Neuronal stem cell (in vitro differentiated cells): ENCODE measurements around the gene PHLDB3.
A peak's percentile ranks its signal among the peaks of the same experiment; 100 is the strongest.

ENCODE experiments used
- DNase-seq: peaks from one replicate; pipeline ENCODE4 v3.0.0-alpha.2; 2013; ENCODE audit warnings: low spot score
- H2AFZ ChIP-seq: one replicate; pipeline ENCODE4 v1.6.1; 2013; ENCODE audit warnings: mild to moderate bottlenecking, low read length, inconsistent platforms
- H2AK5ac ChIP-seq: 2 replicates; pipeline ENCODE4 v1.6.1; 2013; ENCODE audit warnings: low read depth, mild to moderate bottlenecking, inconsistent platforms, low read length, moderate library complexity, mixed read lengths
- H2BK120ac ChIP-seq: 2 replicates; pipeline ENCODE4 v1.6.1; 2013; ENCODE audit warnings: low read depth, mild to moderate bottlenecking, inconsistent platforms, low read length, moderate library complexity, mixed read lengths
- H2BK12ac ChIP-seq: one replicate; pipeline ENCODE4 v1.6.1; 2013; ENCODE audit warnings: low read length, inconsistent platforms
- H2BK15ac ChIP-seq: 2 replicates; pipeline ENCODE4 v1.6.1; 2013; ENCODE audit warnings: mild to moderate bottlenecking, low read length, inconsistent platforms, mixed read lengths
- H2BK5ac ChIP-seq: one replicate; pipeline ENCODE4 v1.6.1; 2013; ENCODE audit warnings: inconsistent platforms, mild to moderate bottlenecking, low read length, moderate library complexity
- H3K14ac ChIP-seq: one replicate; pipeline ENCODE4 v1.6.1; 2013; ENCODE audit warnings: low read length, inconsistent platforms
- H3K18ac ChIP-seq: 2 replicates; pipeline ENCODE4 v1.6.1; 2013; ENCODE audit warnings: low read length, inconsistent platforms
- H3K23ac ChIP-seq: 2 replicates; pipeline ENCODE4 v1.6.1; 2013; ENCODE audit warnings: low read depth, mild to moderate bottlenecking, mixed read lengths, low read length, inconsistent platforms; ENCODE audit not compliant: poor library complexity
- H3K27ac ChIP-seq: replicated peaks from 3 replicates; pipeline ENCODE4 v1.5.1; 2013; ENCODE audit warnings: low read length, inconsistent platforms
- H3K27me3 ChIP-seq, 3 experiments: 2 replicates each; pipeline ENCODE4 v1.6.1; 2013; ENCODE audit warnings: low read length in 3 of 3, mild to moderate bottlenecking in 2 of 3, inconsistent platforms in 1 of 3, low read depth in 1 of 3, mixed read lengths in 1 of 3, moderate library complexity in 1 of 3; ENCODE audit not compliant: control insufficient read depth in 3 of 3, insufficient read depth in 3 of 3
- H3K36me3 ChIP-seq, 2 donors: replicated peaks in 1 of 2; 2 replicates each; pipeline ENCODE4 v1.6.1; 2013; ENCODE audit warnings: low read length in 2 of 2; ENCODE audit not compliant: control insufficient read depth in 2 of 2, insufficient read depth in 2 of 2
- H3K4ac ChIP-seq: 2 replicates; pipeline ENCODE4 v1.6.1; 2013; ENCODE audit warnings: inconsistent platforms, mild to moderate bottlenecking, low read length, moderate library complexity
- H3K4me1 ChIP-seq, 2 donors: 1 replicate in 1 of 2; 2 replicates in 1 of 2; pipeline ENCODE4 v1.6.1; 2013; ENCODE audit warnings: low read length in 2 of 2, low read depth in 1 of 2; ENCODE audit not compliant: control insufficient read depth in 2 of 2, insufficient read depth in 1 of 2
- H3K4me2 ChIP-seq: one replicate; pipeline ENCODE4 v1.6.1; 2013; ENCODE audit warnings: mild to moderate bottlenecking, low read length, inconsistent platforms; ENCODE audit not compliant: insufficient read depth, poor library complexity, severe bottlenecking
- H3K4me3 ChIP-seq, 2 donors: 2 replicates each; pipeline ENCODE4 v1.5.1; 2013; ENCODE audit warnings: low read length in 2 of 2, mild to moderate bottlenecking in 2 of 2, inconsistent platforms in 1 of 2, moderate library complexity in 1 of 2
- H3K79me1 ChIP-seq: one replicate; pipeline ENCODE4 v1.6.1; 2013; ENCODE audit warnings: low read depth, mild to moderate bottlenecking, inconsistent platforms, low read length, moderate library complexity
- H3K9ac ChIP-seq: one replicate; pipeline ENCODE4 v1.6.1; 2013; ENCODE audit warnings: mild to moderate bottlenecking, low read depth, low read length, inconsistent platforms; ENCODE audit not compliant: poor library complexity
- H3K9me3 ChIP-seq, 2 donors: replicated peaks in 1 of 2; 2 replicates each; pipeline versions ENCODE3 to v1.6.1; 2013; ENCODE audit warnings: low read length in 2 of 2, mild to moderate bottlenecking in 2 of 2, inconsistent platforms in 1 of 2, low read depth in 1 of 2, mixed read lengths in 1 of 2, moderate library complexity in 1 of 2; ENCODE audit not compliant: control insufficient read depth in 2 of 2, insufficient read depth in 1 of 2
- H4K8ac ChIP-seq: one replicate; pipeline ENCODE4 v1.6.1; 2013; ENCODE audit warnings: low read depth, mild to moderate bottlenecking, inconsistent platforms, low read length, moderate library complexity
- H4K91ac ChIP-seq: one replicate; pipeline ENCODE4 v1.6.1; 2013; ENCODE audit warnings: low read length, low read depth, mild to moderate bottlenecking, inconsistent platforms; ENCODE audit not compliant: poor library complexity
- WGBS, 2 donors: extraction: QIAGEN DNeasy Blood & Tissue Kit; methylation state at CpG; one replicate each; pipeline ENCODE4 v1.1.7; 2013; ENCODE audit warnings: missing lambda C conversion rate in 2 of 2, mixed read lengths in 1 of 2; ENCODE audit not compliant: insufficient read length in 2 of 2, insufficient replicate concordance in 1 of 2; ENCODE audit errors: extremely low coverage in 2 of 2; 5-methylcytosine and 5-hydroxymethylcytosine counted together

Gene PHLDB3

DNA sequence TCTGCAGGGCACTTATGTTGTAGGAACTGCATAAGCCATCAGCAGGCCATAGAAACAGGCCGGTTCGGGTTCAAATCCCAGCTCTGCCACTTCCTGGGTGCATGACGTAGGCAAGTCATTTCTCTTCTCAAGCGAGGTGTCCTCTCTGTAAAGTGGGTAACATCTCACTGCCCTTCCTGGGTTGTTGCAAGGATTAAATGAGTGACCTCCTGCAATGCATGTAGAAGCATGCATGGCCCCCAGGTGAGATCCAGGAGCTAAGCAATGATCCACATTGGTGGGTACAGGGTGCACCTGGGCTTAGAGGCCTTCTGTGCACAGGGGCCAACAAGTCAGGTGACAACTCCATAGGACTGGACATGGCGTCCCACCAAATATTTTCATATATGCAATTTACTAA is 13.8 kb downstream of the PHLDB3 start:
- no peaks in the 10 kb centered on the region for H3K27me3 ChIP-seq
- WGBS, 2 donors = no CpG with 5 or more reads among the region's 5 CpGs
- no peak overlapping the region for H2AFZ ChIP-seq
- no peak overlapping the region for H4K91ac ChIP-seq
- H3K79me1 ChIP-seq = no peaks in the 10 kb centered on the region
- H3K4me2 ChIP-seq = no peak overlapping the region
- H3K4me3 ChIP-seq = no peak overlapping the region
- no peak overlapping the region for H2BK5ac ChIP-seq
- no peak overlapping the region for H2BK12ac ChIP-seq
- H3K4me1 ChIP-seq = peaks cover 0 to 2% of the 10 kb centered on the region in 2 donors
- no peak overlapping the region for H2AK5ac ChIP-seq
- no peak overlapping the region for H3K4ac ChIP-seq
- H3K23ac ChIP-seq = no peak overlapping the region
- no peak overlapping the region for H2BK120ac ChIP-seq
- no peak overlapping the region for H2BK15ac ChIP-seq
- no peak overlapping the region for H3K27ac ChIP-seq
- H4K8ac ChIP-seq = no peak overlapping the region
- DNase-seq = no peak
- no peak overlapping the region for H3K14ac ChIP-seq
- H3K9me3 ChIP-seq = no peaks in the 10 kb centered on the region
- H3K36me3 ChIP-seq = peaks cover 4 to 20% of the 10 kb centered on the region in 2 donors
- H3K9ac ChIP-seq = no peak overlapping the region
- H3K18ac ChIP-seq = no peak overlapping the region

DNA sequence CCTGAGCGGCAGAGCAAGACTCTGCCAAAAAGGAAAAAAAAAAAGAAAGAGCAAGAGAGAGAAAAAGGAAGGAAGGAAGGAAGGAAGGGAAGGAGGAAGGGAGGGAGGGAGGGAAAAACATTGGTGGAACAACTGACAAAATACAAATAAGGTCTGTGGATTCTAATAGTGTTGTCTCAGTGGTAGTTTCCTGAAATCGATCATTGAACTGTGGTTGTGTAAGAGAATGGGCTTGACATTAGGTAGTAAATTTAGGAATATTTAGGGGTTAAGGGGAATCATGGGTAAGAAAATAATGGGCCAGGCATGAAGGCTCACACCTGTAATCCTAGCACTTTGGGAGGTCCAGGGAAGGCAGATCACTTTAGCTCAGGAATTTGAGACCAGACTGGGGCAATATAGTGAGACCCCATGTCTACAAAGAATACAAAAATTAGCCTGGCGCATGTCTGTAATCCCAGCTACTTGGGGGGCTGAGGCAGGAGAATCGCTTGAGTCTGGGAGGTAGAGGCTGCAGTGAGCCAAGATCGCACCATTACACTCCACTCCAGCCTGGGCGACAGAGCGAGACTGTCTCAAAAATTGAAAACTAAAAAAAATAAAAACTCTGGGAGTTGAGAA is 14.5 kb downstream of the PHLDB3 start:
- H4K8ac ChIP-seq = no peak overlapping the region

GRCh38 chr19:43489310-43489709 is 15.2 kb downstream of the PHLDB3 start:
- no peaks in the 10 kb centered on the region for H3K27me3 ChIP-seq
- H3K18ac ChIP-seq = no peak overlapping the region
- no peak overlapping the region for H2BK120ac ChIP-seq
- no peak overlapping the region for H2BK12ac ChIP-seq
- peaks cover 0 to 2% of the 10 kb centered on the region in 2 donors for H3K4me1 ChIP-seq
- H3K9me3 ChIP-seq = no peaks in the 10 kb centered on the region
- H3K9ac ChIP-seq = no peak overlapping the region
- no peak overlapping the region for H4K8ac ChIP-seq
- no peak overlapping the region for H3K4ac ChIP-seq
- H3K4me3 ChIP-seq = no peak overlapping the region
- no peak overlapping the region for H3K27ac ChIP-seq
- no peak overlapping the region for H2AFZ ChIP-seq
- H3K79me1 ChIP-seq = no peaks in the 10 kb centered on the region
- no peak overlapping the region for H2BK5ac ChIP-seq
- WGBS, 2 donors = no CpG with 5 or more reads among the region's 5 CpGs
- H3K36me3 ChIP-seq = peaks cover 0 to 8% of the 10 kb centered on the region in 2 donors
- H3K4me2 ChIP-seq = no peak overlapping the region
- no peak for DNase-seq
- H3K14ac ChIP-seq = no peak overlapping the region
- H4K91ac ChIP-seq = no peak overlapping the region
- no peak overlapping the region for H3K23ac ChIP-seq
- no peak overlapping the region for H2BK15ac ChIP-seq
- H2AK5ac ChIP-seq = no peak overlapping the region

More for the DNA sequence above, 14.5 kb downstream of the PHLDB3 start:
- Histone ChIP-seq H2AFZ (no peak overlapping the region), H3K27me3 (no peaks in the 10 kb centered on the region), H4K91ac (no peak overlapping the region), H3K27ac (no peak overlapping the region), H2AK5ac (no peak overlapping the region), H2BK12ac (no peak overlapping the region), H3K18ac (no peak overlapping the region), H2BK15ac (no peak overlapping the region), H3K4ac (no peak overlapping the region), H3K23ac (no peak overlapping the region), H3K4me1 (peaks cover 0 to 2% of the 10 kb centered on the region in 2 donors), H3K79me1 (no peaks in the 10 kb centered on the region), H2BK5ac (no peak overlapping the region), H3K36me3 (peaks cover 2 to 14% of the 10 kb centered on the region in 2 donors), H3K4me3 (no peak overlapping the region), H3K9ac (no peak overlapping the region), H3K9me3 (no peaks in the 10 kb centered on the region), H3K14ac (no peak overlapping the region), H2BK120ac (no peak overlapping the region), H3K4me2 (no peak overlapping the region)
- no CpG with 5 or more reads among the region's 7 CpGs for WGBS, 2 donors
- DNase-seq = no peak

- peak overlapping the region; percentile 22 for H2BK12ac ChIP-seq
- H3K14ac ChIP-seq = no peak overlapping the region
- no peak overlapping the region for H2BK120ac ChIP-seq
- no peak overlapping the region for H3K18ac ChIP-seq
- no peak overlapping the region for H3K4me2 ChIP-seq
- H3K27ac ChIP-seq = no peak overlapping the region
- H2BK15ac ChIP-seq = no peak overlapping the region
- peaks cover 0 to 2% of the 10 kb centered on the region in 2 donors for H3K4me1 ChIP-seq
- no peak overlapping the region for H4K8ac ChIP-seq
- no peak overlapping the region for H3K4ac ChIP-seq
- H3K27me3 ChIP-seq = no peaks in the 10 kb centered on the region
- H3K23ac ChIP-seq = no peak overlapping the region
- no peak for DNase-seq
- H3K4me3 ChIP-seq = no peak overlapping the region
- H3K9ac ChIP-seq = no peak overlapping the region
- H3K9me3 ChIP-seq = no peaks in the 10 kb centered on the region
- H2BK5ac ChIP-seq = no peak overlapping the region
- H2AFZ ChIP-seq = no peak overlapping the region
- WGBS, 2 donors = no CpG with 5 or more reads among the region's 8 CpGs
- peaks cover 0 to 5% of the 10 kb centered on the region in 2 donors for H3K36me3 ChIP-seq
- H3K79me1 ChIP-seq = no peaks in the 10 kb centered on the region
- no peak overlapping the region for H2AK5ac ChIP-seq
- no peak overlapping the region for H4K91ac ChIP-seq
Measured at GRCh38 chr19:43488179-43488578, 16.4 kb downstream of the PHLDB3 start.
